VCaP (cell line): Measurements from ENCODE around the gene TAF3.

Source experiments
- H3K27ac ChIP-seq: fragments of 450-650 bp; 2 replicates; pipeline ENCODE4 v1.5.1; 2017
- TF ChIP-seq, protein P1 (sequence below): fragments of 450-650 bp; conservative IDR thresholded peaks from 2 replicates; pipeline ENCODE4 v1.5.1; 2017; ENCODE audit warnings: mild to moderate bottlenecking, moderate library complexity

TAF3 gene

DNA sequence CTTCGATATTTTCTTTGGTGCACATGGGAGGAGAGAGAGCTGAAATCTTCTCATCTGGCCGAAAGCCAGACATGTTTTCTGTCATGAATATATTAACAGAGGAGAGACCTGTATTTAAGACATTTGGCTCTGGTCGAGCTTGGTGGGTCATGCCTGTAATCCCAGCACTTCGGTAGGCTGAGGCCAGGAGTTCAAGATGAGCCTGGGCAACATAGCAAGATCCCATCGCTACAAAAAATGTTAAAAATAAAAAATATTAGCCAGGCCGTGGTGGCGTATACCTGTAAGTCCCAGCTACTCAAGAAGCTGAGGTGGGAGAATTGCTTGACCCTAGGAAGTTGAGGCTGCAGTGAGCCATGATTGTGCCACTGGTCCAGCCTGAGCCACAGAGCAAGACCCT lies 214.3 kb downstream of the TAF3 start:
- H3K27ac ChIP-seq: no peak overlapping the region
- TF ChIP-seq, protein P1, sequence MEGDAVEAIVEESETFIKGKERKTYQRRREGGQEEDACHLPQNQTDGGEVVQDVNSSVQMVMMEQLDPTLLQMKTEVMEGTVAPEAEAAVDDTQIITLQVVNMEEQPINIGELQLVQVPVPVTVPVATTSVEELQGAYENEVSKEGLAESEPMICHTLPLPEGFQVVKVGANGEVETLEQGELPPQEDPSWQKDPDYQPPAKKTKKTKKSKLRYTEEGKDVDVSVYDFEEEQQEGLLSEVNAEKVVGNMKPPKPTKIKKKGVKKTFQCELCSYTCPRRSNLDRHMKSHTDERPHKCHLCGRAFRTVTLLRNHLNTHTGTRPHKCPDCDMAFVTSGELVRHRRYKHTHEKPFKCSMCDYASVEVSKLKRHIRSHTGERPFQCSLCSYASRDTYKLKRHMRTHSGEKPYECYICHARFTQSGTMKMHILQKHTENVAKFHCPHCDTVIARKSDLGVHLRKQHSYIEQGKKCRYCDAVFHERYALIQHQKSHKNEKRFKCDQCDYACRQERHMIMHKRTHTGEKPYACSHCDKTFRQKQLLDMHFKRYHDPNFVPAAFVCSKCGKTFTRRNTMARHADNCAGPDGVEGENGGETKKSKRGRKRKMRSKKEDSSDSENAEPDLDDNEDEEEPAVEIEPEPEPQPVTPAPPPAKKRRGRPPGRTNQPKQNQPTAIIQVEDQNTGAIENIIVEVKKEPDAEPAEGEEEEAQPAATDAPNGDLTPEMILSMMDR: no peak

DNA sequence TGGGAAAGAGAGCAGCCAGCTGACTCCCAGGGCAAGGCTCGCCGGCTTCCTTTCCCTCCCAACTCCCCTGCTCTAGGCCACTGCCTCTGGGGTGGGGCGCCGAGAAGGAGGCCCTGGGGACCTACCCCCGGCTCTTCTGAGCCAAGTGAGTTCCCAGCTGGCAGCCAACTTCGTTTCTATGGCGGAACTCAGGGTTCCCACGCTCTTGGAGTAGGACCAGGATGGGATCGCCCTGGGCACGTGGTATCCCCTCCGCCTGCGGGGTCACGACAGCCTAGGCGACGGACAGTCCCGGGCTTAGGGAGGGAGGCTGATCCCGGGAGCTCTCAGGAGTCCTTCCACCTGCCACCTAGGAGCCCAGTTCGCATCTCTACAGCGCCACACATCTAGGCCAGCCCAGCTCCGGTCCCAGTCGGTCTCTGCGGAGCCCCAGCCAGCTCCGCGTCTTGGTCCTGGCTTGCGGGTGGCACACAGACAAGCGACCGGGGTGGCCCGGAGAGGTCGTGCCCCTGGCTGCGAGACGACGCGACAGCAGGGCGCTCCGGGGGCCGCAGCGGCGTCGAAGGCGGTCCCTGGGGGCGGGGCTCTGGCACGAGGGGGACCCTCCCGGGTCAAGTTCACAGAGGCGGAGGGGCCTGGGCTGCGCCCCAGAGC lies 215.6 kb downstream of the TAF3 start:
- TF ChIP-seq, protein P1: no peak

DNA sequence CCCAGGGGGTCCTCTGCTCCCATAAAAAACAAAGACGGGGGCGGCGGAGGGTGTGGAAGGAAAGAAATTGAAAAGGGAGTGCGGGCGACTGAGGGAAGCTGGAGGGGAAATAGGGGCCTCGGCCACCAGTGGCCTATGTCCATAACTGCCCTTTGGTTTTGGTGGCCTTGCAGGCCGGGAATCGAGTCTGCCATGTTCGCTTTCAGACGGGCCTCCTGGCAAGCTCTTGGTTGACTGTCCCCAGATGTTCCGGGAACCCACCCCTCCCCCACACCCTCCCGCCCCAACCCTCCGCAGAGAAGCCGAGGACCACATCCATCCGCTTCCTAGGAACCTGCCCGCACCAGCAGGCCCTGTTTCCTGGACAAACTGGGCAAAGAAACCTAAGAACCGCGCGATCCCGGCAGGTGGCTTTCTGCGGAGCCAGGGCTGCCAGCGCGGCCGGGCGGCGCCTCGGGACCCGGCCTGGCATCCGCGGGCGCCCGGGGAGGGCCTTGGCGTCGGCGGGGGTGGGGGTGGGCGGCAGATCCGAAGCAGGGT lies 216.2 kb downstream of the TAF3 start:
- TF ChIP-seq, protein P1: no peak
- H3K27ac ChIP-seq: no peak overlapping the region

More for the DNA sequence above, 215.6 kb downstream of the TAF3 start:
- H3K27ac ChIP-seq: no peak overlapping the region

DNA sequence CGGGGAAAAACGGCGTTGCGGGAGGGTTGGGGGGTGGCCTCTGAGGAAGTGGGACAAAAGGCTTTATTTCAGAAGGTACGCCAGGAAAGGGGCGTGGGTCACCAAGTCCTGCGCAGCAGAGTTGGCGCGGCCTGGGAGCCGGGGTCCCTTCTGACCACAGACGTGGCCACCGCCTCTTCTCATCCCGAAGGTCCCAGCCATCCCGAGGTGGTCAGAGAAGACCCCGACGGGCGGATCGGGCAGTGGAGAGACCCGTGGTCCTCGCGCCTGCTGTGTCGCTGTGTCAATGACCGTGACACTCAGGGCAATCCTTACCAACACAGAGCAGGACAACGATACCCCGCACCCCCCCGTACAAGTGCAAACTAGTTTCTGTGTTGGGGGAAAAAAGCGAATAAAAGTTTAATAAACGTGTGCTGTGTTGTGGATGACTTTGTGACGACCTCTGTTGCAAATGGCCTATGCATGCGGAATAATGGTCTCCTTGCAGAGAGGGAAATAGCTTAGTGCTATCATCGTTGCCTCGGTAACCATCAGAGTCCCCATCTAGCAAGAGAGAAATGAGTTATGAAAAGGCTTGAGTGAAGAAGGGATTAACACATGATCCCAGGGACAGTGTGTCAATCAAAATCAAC lies 216.8 kb downstream of the TAF3 start:
- TF ChIP-seq, protein P1: no peak
- no peak overlapping the region for H3K27ac ChIP-seq

DNA sequence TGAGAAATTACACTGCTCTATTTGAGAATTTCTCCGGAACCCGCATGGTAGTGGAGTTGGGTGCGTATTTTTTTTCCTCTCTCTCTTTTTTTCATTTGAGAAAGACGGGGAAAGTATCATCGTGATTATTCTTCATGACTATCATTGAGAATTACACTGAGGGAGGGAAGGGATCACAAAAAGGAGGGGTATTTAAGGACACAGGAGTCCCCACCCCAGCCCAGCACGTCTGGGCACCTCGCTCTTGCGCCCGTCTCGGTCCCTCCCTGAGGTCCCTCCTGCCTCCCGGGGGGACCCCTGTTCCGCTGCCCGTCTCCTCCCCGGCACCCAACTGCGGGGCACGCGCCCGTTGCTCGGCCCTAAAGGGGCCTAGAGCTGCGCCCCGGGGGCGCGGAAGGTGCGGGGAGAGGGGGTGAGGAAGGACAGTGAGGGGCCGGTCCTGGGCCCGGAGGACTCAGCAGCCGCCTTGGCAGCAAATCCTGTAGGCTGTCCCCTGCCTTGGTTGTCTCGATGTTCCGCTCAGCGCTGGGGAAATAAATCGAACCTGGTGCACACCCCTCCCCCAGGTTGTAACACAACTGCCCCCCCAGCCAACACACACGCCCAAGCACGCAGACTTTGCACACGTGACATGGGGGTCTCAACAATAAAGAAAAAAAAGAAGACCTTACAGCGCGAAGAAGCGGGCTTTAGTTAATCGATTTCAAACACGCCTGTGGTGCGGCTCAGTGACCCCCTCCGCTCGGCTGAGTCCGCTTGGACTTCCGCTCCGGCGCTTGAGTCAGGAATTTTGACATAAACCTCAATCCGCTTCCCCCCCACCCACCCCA lies 217.6 kb downstream of the TAF3 start:
- no peak overlapping the region for H3K27ac ChIP-seq
- TF ChIP-seq, protein P1: no peak

DNA sequence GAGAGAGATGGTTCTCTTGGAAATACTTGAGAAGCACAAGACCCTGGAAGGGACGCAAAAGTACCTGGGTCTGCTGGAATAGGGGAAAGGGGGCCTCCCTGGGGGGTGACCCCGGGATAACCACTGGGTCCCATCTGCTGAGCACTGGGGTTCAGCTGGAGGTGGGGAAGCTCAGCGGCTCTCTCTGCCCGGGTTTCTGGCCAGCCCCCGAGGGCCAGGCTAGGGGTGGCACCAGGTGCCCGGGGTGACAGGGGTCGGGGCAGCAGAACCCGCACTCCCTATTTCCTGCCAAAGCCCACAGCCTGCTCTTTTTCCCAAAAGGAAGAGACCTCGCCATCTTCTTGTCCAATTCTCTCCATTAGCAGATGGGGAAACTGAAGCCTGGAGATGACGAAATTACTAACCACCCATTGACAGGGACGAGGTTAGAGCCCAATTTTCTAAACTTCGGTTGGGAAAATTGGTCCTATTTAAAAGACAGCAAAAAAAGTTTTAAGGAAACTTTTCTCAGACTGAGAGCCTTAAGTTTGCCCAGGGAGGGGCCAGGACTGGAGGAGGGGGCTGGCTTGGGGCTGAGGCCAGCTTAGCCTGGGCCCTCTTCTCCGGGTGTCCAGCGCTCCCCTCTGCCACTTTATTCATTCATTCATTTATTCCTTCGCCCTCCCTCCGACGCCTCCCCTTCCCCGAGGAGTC lies 218.3 kb downstream of the TAF3 start:
- no peak overlapping the region for H3K27ac ChIP-seq
- TF ChIP-seq, protein P1: no peak
